ENCODE results near the gene VPS33B. TPM values are rescaled to one million over a fixed set of nuclear protein-coding genes. Genes with fewer than 3 reads are reported as not detected.

VPS33B gene
- total RNA-seq, 1 experiment from 2014 or later, result 11.7 TPM

DNA sequence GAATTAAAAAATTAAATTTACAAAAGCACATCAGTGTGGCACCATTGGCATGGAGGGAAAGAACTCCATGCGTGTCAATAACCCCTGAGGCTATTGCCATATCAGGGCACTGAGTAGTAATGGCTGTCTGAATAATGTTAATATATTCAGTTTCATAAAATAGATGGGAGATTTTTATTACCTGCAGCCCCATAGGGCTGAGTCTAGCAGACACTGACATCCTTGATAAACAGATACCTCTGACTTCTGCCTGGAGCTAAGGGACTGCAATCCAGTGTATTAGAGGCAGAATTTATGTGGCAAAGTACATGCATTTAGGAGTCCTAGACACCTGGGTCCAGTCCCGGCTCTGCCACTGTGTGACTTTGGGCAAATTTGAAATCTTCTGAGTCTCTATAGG is 38.8 kb upstream of the VPS33B start:
- BruUV-seq (replicated peaks), result no TSS peak
- TF ChIP-seq, protein P1, sequence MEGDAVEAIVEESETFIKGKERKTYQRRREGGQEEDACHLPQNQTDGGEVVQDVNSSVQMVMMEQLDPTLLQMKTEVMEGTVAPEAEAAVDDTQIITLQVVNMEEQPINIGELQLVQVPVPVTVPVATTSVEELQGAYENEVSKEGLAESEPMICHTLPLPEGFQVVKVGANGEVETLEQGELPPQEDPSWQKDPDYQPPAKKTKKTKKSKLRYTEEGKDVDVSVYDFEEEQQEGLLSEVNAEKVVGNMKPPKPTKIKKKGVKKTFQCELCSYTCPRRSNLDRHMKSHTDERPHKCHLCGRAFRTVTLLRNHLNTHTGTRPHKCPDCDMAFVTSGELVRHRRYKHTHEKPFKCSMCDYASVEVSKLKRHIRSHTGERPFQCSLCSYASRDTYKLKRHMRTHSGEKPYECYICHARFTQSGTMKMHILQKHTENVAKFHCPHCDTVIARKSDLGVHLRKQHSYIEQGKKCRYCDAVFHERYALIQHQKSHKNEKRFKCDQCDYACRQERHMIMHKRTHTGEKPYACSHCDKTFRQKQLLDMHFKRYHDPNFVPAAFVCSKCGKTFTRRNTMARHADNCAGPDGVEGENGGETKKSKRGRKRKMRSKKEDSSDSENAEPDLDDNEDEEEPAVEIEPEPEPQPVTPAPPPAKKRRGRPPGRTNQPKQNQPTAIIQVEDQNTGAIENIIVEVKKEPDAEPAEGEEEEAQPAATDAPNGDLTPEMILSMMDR (IDR thresholded peaks at IDR 0.05; ENCODE audit: unreplicated experiment), result no peak
- Mint-ChIP-seq H3K9me3 (ENCODE audit: unreplicated experiment) (no peaks in the 10 kb centered on the region), H3K4me1 (ENCODE audit: insufficient read depth, unreplicated experiment) (peaks cover 10% of the 10 kb centered on the region), H3K4me3 (ENCODE audit: unreplicated experiment) (no peak overlapping the region), H3K27ac (ENCODE audit: low read depth, unreplicated experiment) (no peak overlapping the region), H3K36me3 (ENCODE audit: insufficient read depth, unreplicated experiment) (no peaks in the 10 kb centered on the region), H3K27me3 (ENCODE audit: insufficient read depth, unreplicated experiment) (peaks cover 19% of the 10 kb centered on the region)
- ChIA-PET POLR2A (interaction anchor here (0.6 kb wide), 1 partner anchor 133 kb away, joined by 3 read pairs; no protein-coding TSS in a partner anchor), CTCF (interaction anchor here (0.6 to 1.0 kb wide), 4 partner anchors 73 to 249 kb away, joined by 3 to 5 read pairs (median 4); no protein-coding TSS in a partner anchor)
- intact Hi-C loops (cut with micrococcal nuclease), result no loop called here
- no peak for DNase-seq (ENCODE audit: unreplicated experiment)

DNA sequence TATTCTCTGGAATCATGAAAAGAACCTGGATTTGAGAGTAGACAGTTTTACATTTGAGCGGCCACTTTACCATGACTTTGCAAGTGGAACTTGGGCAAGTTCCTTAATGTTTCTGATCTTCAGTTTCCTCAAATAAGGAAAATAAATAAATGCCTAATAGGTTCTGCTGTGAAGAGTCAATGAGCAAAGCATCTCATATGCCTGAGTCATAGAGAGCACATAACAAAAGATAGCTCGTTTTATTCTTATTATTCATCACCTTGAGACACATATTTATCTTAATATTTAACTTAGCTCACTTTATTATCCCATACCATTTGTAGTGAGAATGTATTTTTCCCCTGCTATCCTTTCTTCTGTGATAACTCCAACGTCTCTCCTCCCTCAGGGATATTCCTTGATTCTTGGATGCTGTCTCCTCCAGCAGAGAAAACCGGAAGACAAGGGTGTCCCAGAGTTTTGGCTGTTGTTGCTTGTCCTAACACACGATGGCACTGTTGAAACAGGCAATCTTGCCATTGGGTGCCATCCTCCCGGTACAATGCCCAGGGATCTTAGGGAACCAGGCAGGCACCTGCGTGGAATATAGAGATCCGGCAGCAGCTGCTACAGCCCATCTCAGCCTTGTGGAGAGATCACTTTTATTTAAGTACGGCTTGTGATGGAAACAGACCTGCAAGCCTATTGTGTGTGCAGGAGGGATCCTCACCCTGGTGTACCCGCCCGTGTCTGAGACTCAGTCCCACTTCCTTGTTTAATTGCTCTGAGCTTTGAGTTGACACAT is 33.3 kb upstream of the VPS33B start:
- no peak overlapping the region for H3K4me3 Mint-ChIP-seq (ENCODE audit: unreplicated experiment)
- no TSS peak for BruUV-seq (replicated peaks)
- H3K9me3 Mint-ChIP-seq (ENCODE audit: unreplicated experiment), result no peaks in the 10 kb centered on the region
- DNase-seq (ENCODE audit: unreplicated experiment), result peak; percentile 86
- H3K27me3 Mint-ChIP-seq (ENCODE audit: insufficient read depth, unreplicated experiment), result peaks cover 59% of the 10 kb centered on the region
- ChIA-PET POLR2A (interaction anchor here (0.9 to 2.3 kb wide), 5 partner anchors 11 to 217 kb away, joined by 3 to 22 read pairs (median 4); no protein-coding TSS in a partner anchor), CTCF (interaction anchor here (0.5 to 7.4 kb wide), 65 partner anchors 9 to 1946 kb away, joined by 3 to 109 read pairs (median 4); partner anchors contain the start of genes SV2B and VPS33B)
- no peaks in the 10 kb centered on the region for H3K4me1 Mint-ChIP-seq (ENCODE audit: insufficient read depth, unreplicated experiment)
- no peak overlapping the region for H3K27ac Mint-ChIP-seq (ENCODE audit: low read depth, unreplicated experiment)
- peaks cover 4% of the 10 kb centered on the region for H3K36me3 Mint-ChIP-seq (ENCODE audit: insufficient read depth, unreplicated experiment)
- intact Hi-C loops (cut with micrococcal nuclease), result loop anchor here (1.0 to 2.0 kb wide), 4 partner anchors 87 to 467 kb away; no protein-coding TSS in a partner anchor
- TF ChIP-seq, protein P1 (IDR thresholded peaks at IDR 0.05; ENCODE audit: unreplicated experiment), result peak; percentile 78

DNA sequence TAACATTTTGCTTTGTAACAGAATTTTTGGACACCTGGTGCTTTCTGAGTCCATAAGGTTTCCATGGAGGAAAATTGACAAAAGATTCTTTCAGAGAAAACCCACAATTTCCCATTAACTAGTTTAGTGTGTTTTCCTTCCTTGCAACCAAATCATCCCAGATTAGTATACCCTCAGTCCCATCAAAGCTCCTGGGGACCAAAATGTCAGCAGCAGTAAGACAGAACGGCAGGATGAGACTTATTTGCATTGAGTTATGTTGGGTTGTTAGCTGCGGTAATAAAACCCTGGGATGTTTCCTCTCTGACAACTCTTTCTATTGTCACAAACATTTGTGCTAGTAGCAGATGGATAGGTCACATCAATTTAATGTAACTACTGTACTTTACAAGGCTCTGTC is 32.4 kb upstream of the VPS33B start:
- Mint-ChIP-seq H3K9me3 (ENCODE audit: unreplicated experiment) (no peaks in the 10 kb centered on the region), H3K4me1 (ENCODE audit: insufficient read depth, unreplicated experiment) (no peaks in the 10 kb centered on the region), H3K27ac (ENCODE audit: low read depth, unreplicated experiment) (no peak overlapping the region), H3K36me3 (ENCODE audit: insufficient read depth, unreplicated experiment) (peaks cover 4% of the 10 kb centered on the region), H3K27me3 (ENCODE audit: insufficient read depth, unreplicated experiment) (peaks cover 59% of the 10 kb centered on the region), H3K4me3 (ENCODE audit: unreplicated experiment) (no peak overlapping the region)
- POLR2A ChIA-PET, result interaction anchor here (1.0 kb wide), 1 partner anchor 176 kb away, joined by 3 read pairs; no protein-coding TSS in a partner anchor
- no peak for DNase-seq (ENCODE audit: unreplicated experiment)
- CTCF ChIA-PET, result interaction anchor here (0.7 to 7.4 kb wide), 13 partner anchors 12 to 823 kb away, joined by 3 to 109 read pairs (median 5); no protein-coding TSS in a partner anchor
- BruUV-seq (replicated peaks), result no TSS peak
- TF ChIP-seq, protein P1 (IDR thresholded peaks at IDR 0.05; ENCODE audit: unreplicated experiment), result no peak
- intact Hi-C loops (cut with micrococcal nuclease), result no loop called here

DNA sequence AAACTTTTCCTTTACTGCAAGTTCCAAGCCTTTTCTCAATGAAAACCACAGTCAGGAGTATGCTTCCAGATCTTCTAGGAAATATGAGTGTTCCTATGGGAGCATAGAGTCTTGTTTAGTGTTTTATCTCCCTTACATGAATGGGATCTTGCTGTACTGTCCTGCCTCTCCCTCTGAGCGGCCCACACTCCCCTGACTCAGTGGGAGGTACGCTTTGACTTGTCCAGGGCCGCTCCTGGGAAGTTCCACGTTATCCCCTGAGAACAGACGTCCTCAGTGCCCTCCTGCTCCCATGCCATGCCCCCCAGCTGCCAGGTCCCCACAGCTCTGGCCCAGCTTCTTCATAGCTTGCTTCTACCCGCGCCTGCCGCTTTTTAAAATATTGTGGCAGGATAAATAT is 28.9 kb upstream of the VPS33B start:
- Mint-ChIP-seq H3K27me3 (ENCODE audit: insufficient read depth, unreplicated experiment) (peaks cover 50% of the 10 kb centered on the region), H3K9me3 (ENCODE audit: unreplicated experiment) (no peaks in the 10 kb centered on the region), H3K4me1 (ENCODE audit: insufficient read depth, unreplicated experiment) (no peaks in the 10 kb centered on the region), H3K27ac (ENCODE audit: low read depth, unreplicated experiment) (no peak overlapping the region), H3K4me3 (ENCODE audit: unreplicated experiment) (no peak overlapping the region), H3K36me3 (ENCODE audit: insufficient read depth, unreplicated experiment) (peaks cover 4% of the 10 kb centered on the region)
- TF ChIP-seq, protein P1 (IDR thresholded peaks at IDR 0.05; ENCODE audit: unreplicated experiment), result no peak
- no peak for DNase-seq (ENCODE audit: unreplicated experiment)
- ChIA-PET POLR2A (no interaction called here), CTCF (interaction anchor here (0.6 to 3.5 kb wide), 3 partner anchors 18 to 219 kb away, joined by 3 to 22 read pairs (median 5); no protein-coding TSS in a partner anchor)
- BruUV-seq (replicated peaks), result no TSS peak
- intact Hi-C loops (cut with micrococcal nuclease), result no loop called here
